Globus pallidus (tissue), 1 donor: ENCODE measurements around the gene CXXC1.
"Not testable (repeated sequence)": the region's sequence is repeated elsewhere in the genome, so short reads cannot be mapped to it uniquely, and the experiment has no call there.

Experiments
- DNase-seq: peaks from one replicate; pipeline ENCODE4 v3.0.0-alpha.2; 2015; ENCODE audit warnings: low spot score

CXXC1 gene

GRCh38 chr18:50274941-50275340 lies 12.6 kb downstream of the CXXC1 start:
- DNase-seq, result no peak

GRCh38 chr18:50274044-50274442 lies 13.4 kb downstream of the CXXC1 start:
- DNase-seq, result no peak

- no peak for DNase-seq
Measured at GRCh38 chr18:50273203-50274043, 14.1 kb downstream of the CXXC1 start.

GRCh38 chr18:50272568-50272967 lies 14.9 kb downstream of the CXXC1 start:
- no peak for DNase-seq

- peak; percentile 51 for DNase-seq
Measured at GRCh38 chr18:50268022-50268747, 19.3 kb downstream of the CXXC1 start.

- peak; percentile 80 for DNase-seq
Measured at GRCh38 chr18:50266248-50266704, 21.2 kb downstream of the CXXC1 start, which contains the start of gene CFAP53. TSS of gene CFAP53 (minus strand) at chr18:50266495. CDS start at chr18:50266404, 91 bp downstream.

GRCh38 chr18:50262977-50263376 lies 24.5 kb downstream of the CXXC1 start:
- DNase-seq, result no peak

- DNase-seq, result no peak
Measured at GRCh38 chr18:50250935-50251334, 36.6 kb downstream of the CXXC1 start.

- no peak for DNase-seq
Measured at GRCh38 chr18:50249576-50249975, 37.9 kb downstream of the CXXC1 start.

- DNase-seq, result no peak
Measured at GRCh38 chr18:50247561-50247960, 39.9 kb downstream of the CXXC1 start.

GRCh38 chr18:50241768-50242167 lies 45.7 kb downstream of the CXXC1 start:
- not testable (repeated sequence) for DNase-seq

- DNase-seq, result no peak
Measured at GRCh38 chr18:50240080-50240563, 47.4 kb downstream of the CXXC1 start.

- DNase-seq, result no peak
Measured at GRCh38 chr18:50232419-50232818, 55.1 kb downstream of the CXXC1 start.
